ENCODE measurements around the gene CDK10.
"Not testable (repeated sequence)": the region's sequence is repeated elsewhere in the genome, so short reads cannot be mapped to it uniquely, and the experiment has no call there.

The CDK10 gene

GRCh38 chr16:89688395-89688794, 1.9 kb downstream of the CDK10 start:
- H3K27me3 ChIP-seq (ENCODE audit: insufficient read depth, low read length, poor library complexity, severe bottlenecking): no peaks in the 10 kb centered on the region
- no peaks in the 10 kb centered on the region for H4K20me1 ChIP-seq (ENCODE audit: insufficient read depth, low read length, poor library complexity, severe bottlenecking)
- no peak overlapping the region for H3K9ac ChIP-seq (ENCODE audit: low read depth, low read length, poor library complexity, severe bottlenecking)
- H3K36me3 ChIP-seq (ENCODE audit: insufficient read depth, low read length): no peaks in the 10 kb centered on the region
- H3K9me3 ChIP-seq (ENCODE audit: insufficient read depth, low read depth, low read length): no peaks in the 10 kb centered on the region
- TF ChIP-seq CTCF (conservative IDR thresholded peaks at IDR 0.05; ENCODE audit: low read length) (no peak), EZH2phosphoT487 (IDR thresholded peaks at IDR 0.05; ENCODE audit: borderline replicate concordance) (no peak)
- H3K4me3 ChIP-seq (ENCODE audit: low read length, poor library complexity, severe bottlenecking): no peak overlapping the region
- H3K4me2 ChIP-seq (ENCODE audit: low read depth, low read length, poor library complexity, severe bottlenecking): no peak overlapping the region
- no peak overlapping the region for H2AFZ ChIP-seq (ENCODE audit: low read length)
- H3K79me2 ChIP-seq (ENCODE audit: insufficient read depth, low read length): peaks cover 13% of the 10 kb centered on the region; the same call in 1 of the 2 replicates
- no peaks in the 10 kb centered on the region for H3K9me2 ChIP-seq (replicated peaks; ENCODE audit: low read depth, low read length)
- H3K4me1 ChIP-seq (ENCODE audit: insufficient read depth, low read length, poor library complexity, severe bottlenecking): peaks cover 5% of the 10 kb centered on the region
- H3F3A ChIP-seq (ENCODE audit: low read depth): no peaks in the 10 kb centered on the region

GRCh38 chr16:89689142-89689541, 2.7 kb downstream of the CDK10 start:
- Histone ChIP-seq H3K9ac (ENCODE audit: low read depth, low read length, poor library complexity, severe bottlenecking) (no peak overlapping the region), H3K36me3 (ENCODE audit: insufficient read depth, low read length) (no peaks in the 10 kb centered on the region)
- no peak for TF ChIP-seq CTCF (conservative IDR thresholded peaks at IDR 0.05; ENCODE audit: low read length)
- TF ChIP-seq EZH2phosphoT487 (IDR thresholded peaks at IDR 0.05; ENCODE audit: borderline replicate concordance): no peak

GRCh38 chr16:89689621-89690020, 3.1 kb downstream of the CDK10 start:
- not testable (repeated sequence) for H3K9me3 ChIP-seq (ENCODE audit: insufficient read depth, low read depth, low read length); H3K27me3 ChIP-seq (ENCODE audit: insufficient read depth, low read length, poor library complexity, severe bottlenecking); H3F3A ChIP-seq (ENCODE audit: low read depth); H3K36me3 ChIP-seq (ENCODE audit: insufficient read depth, low read length); H4K20me1 ChIP-seq (ENCODE audit: insufficient read depth, low read length, poor library complexity, severe bottlenecking); H3K4me1 ChIP-seq (ENCODE audit: insufficient read depth, low read length, poor library complexity, severe bottlenecking); H3K4me2 ChIP-seq (ENCODE audit: low read depth, low read length, poor library complexity, severe bottlenecking); H3K9ac ChIP-seq (ENCODE audit: low read depth, low read length, poor library complexity, severe bottlenecking); H2AFZ ChIP-seq (ENCODE audit: low read length); H3K4me3 ChIP-seq (ENCODE audit: low read length, poor library complexity, severe bottlenecking); H3K9me2 ChIP-seq (replicated peaks; ENCODE audit: low read depth, low read length)
- peaks cover 13% of the 10 kb centered on the region; the same call in 1 of the 2 replicates for H3K79me2 ChIP-seq (ENCODE audit: insufficient read depth, low read length)

More at GRCh38 chr16:89689142-89689541, 2.7 kb downstream of the CDK10 start:
- no peak overlapping the region for H3K4me3 ChIP-seq (ENCODE audit: low read length, poor library complexity, severe bottlenecking)
- H3K9me3 ChIP-seq (ENCODE audit: insufficient read depth, low read depth, low read length): no peaks in the 10 kb centered on the region
- no peak overlapping the region for H3K4me2 ChIP-seq (ENCODE audit: low read depth, low read length, poor library complexity, severe bottlenecking)
- no peaks in the 10 kb centered on the region for H3K27me3 ChIP-seq (ENCODE audit: insufficient read depth, low read length, poor library complexity, severe bottlenecking)
- no peaks in the 10 kb centered on the region for H3F3A ChIP-seq (ENCODE audit: low read depth)
- H3K4me1 ChIP-seq (ENCODE audit: insufficient read depth, low read length, poor library complexity, severe bottlenecking): peaks cover 5% of the 10 kb centered on the region
- no peaks in the 10 kb centered on the region for H4K20me1 ChIP-seq (ENCODE audit: insufficient read depth, low read length, poor library complexity, severe bottlenecking)
- H2AFZ ChIP-seq (ENCODE audit: low read length): no peak overlapping the region
- no peaks in the 10 kb centered on the region for H3K9me2 ChIP-seq (replicated peaks; ENCODE audit: low read depth, low read length)
- H3K79me2 ChIP-seq (ENCODE audit: insufficient read depth, low read length): peaks cover 13% of the 10 kb centered on the region; the same call in 1 of the 2 replicates

GRCh38 chr16:89690392-89690901, 4.0 kb downstream of the CDK10 start:
- Histone ChIP-seq H2AFZ (ENCODE audit: low read length) (no peak overlapping the region), H4K20me1 (ENCODE audit: insufficient read depth, low read length, poor library complexity, severe bottlenecking) (no peaks in the 10 kb centered on the region), H3K4me1 (ENCODE audit: insufficient read depth, low read length, poor library complexity, severe bottlenecking) (peaks cover 5% of the 10 kb centered on the region), H3K9me2 (replicated peaks; ENCODE audit: low read depth, low read length) (no peaks in the 10 kb centered on the region), H3K9me3 (ENCODE audit: insufficient read depth, low read depth, low read length) (no peaks in the 10 kb centered on the region), H3K4me3 (ENCODE audit: low read length, poor library complexity, severe bottlenecking) (no peak overlapping the region), H3K79me2 (ENCODE audit: insufficient read depth, low read length) (peaks cover 13% of the 10 kb centered on the region; the same call in 1 of the 2 replicates), H3K36me3 (ENCODE audit: insufficient read depth, low read length) (no peaks in the 10 kb centered on the region), H3K4me2 (ENCODE audit: low read depth, low read length, poor library complexity, severe bottlenecking) (no peak overlapping the region), H3K9ac (ENCODE audit: low read depth, low read length, poor library complexity, severe bottlenecking) (no peak overlapping the region), H3F3A (ENCODE audit: low read depth) (no peaks in the 10 kb centered on the region), H3K27me3 (ENCODE audit: insufficient read depth, low read length, poor library complexity, severe bottlenecking) (no peaks in the 10 kb centered on the region)
- TF ChIP-seq EZH2phosphoT487 (IDR thresholded peaks at IDR 0.05; ENCODE audit: borderline replicate concordance) (no peak), CTCF (conservative IDR thresholded peaks at IDR 0.05; ENCODE audit: low read length) (no peak)
